HG03460 (cell line): ENCODE results near the gene TBC1D14.
"Not testable (repeated sequence)": the region's sequence is repeated elsewhere in the genome, so short reads cannot be mapped to it uniquely, and the experiment has no call there.

Source experiments
- ATAC-seq: cut with Tn5 transposase; IDR thresholded peaks from one replicate; pipeline ENCODE4 v1.9.1; 2021; ENCODE audit not compliant: unreplicated experiment

The TBC1D14 gene

GRCh38 chr4:6889736-6890324 is 19.8 kb upstream of the TBC1D14 start:
- ATAC-seq = no peak

DNA sequence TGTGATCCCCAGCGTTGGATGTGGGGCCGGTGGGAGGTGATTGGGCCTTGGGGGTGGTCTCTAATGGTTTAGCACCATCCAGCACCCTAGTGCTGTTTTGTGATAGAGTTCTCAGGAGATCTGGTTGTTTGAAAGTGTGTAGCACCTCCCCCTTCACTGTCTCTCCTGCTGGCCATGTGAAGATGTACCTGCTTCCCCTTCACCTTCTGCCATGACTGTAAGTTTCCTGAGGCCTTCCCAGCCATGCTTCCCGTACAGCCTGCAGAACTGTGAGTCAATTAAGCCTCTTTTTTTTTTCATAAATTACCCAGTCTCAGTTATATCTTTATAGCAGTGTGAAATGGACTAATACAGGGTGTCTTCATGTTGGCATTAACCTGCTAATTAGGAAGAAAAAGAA is 19.3 kb upstream of the TBC1D14 start:
- ATAC-seq = no peak

- not testable (repeated sequence) for ATAC-seq
Measured at GRCh38 chr4:6890971-6891370, 18.7 kb upstream of the TBC1D14 start.

GRCh38 chr4:6891436-6892170 is 18.0 kb upstream of the TBC1D14 start:
- ATAC-seq = no peak

GRCh38 chr4:6892190-6892908 is 17.3 kb upstream of the TBC1D14 start:
- ATAC-seq = no peak

GRCh38 chr4:6892909-6893202 is 16.8 kb upstream of the TBC1D14 start:
- no peak for ATAC-seq

DNA sequence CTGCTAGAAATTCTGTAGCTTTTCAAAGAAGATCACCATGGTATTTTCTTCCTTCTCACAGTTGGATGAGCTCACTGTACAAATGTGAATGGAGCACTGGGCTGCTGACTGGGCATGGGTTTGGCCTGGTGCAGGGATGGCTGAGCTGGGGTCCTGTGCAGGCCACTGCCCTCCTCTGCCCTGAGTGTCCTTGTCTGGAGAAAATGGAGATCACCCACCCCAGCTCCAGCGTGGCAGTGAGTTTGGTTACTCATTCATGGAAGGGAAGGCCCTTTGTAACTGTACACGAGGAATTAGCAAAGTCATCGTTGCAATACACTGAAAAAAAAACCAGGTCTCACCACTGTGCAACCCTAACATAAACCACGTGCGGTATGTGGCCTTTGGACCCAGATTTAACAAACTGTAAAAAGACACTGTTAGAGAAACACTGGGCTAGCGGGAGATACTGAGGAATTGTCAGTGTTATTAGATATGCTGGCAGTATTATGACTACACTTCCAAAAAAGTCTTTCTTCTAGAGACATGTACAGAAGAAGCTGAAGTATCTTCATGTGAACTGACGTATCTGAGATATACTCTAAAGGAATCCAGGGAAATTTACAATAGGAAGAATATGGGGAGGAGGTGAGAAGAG is 16.1 kb upstream of the TBC1D14 start:
- ATAC-seq = no peak

- no peak for ATAC-seq
Measured at GRCh38 chr4:6894086-6894478, 15.5 kb upstream of the TBC1D14 start.

DNA sequence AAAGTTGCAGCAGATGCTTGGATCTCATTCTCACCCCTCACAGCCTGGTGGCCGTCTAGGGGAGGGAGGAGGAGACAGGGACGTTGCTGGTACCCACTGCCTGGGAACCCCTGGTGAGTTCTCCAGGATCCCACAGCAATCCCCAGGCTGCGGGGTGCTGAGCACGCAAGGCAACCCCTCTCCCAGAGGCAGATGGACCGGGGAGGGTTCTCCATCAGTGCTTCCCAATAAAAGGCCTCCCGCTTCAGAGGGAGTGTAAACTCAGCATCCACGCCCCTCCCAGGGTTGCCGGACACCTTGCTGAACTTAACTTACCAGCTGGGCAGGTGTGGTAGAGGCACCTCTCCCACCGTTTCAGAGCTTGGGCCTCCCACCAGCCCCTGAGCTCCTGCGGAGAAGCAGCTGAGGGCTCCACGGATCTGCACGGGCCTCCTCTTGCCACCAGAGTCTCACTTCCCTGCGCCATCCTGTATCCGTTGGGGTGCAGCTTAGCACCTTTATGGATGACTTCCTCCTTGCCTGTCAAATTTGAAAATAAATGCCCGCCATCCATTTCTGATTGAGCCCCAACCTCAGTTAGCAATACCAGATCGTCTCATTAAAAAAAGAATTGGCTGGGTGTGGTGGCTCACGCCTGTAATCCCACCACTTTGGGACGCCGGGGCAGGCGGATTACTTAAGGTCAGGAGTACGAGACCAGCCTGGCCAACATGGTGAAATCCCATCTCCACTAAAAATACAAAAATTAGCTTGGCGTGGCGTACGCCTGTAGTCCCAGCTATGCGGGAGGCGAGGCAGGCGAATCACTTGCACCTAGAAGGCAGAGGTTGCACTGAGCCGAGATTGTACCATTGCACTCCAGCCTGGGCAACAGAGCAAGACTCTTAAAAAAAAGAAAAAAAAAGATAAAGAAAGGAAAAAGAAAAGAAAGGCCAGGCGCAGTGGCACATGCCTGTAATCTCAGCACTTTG is 14.8 kb upstream of the TBC1D14 start:
- no peak for ATAC-seq

- ATAC-seq = no peak
Measured at GRCh38 chr4:6896035-6896434, 13.6 kb upstream of the TBC1D14 start.

- no peak for ATAC-seq
Measured at GRCh38 chr4:6898763-6899162, 10.9 kb upstream of the TBC1D14 start.

- no peak for ATAC-seq
Measured at GRCh38 chr4:6900181-6900812, 9.3 kb upstream of the TBC1D14 start.

GRCh38 chr4:6900956-6901355 is 8.7 kb upstream of the TBC1D14 start:
- ATAC-seq = no peak

GRCh38 chr4:6901669-6902317 is 7.8 kb upstream of the TBC1D14 start:
- ATAC-seq = no peak

DNA sequence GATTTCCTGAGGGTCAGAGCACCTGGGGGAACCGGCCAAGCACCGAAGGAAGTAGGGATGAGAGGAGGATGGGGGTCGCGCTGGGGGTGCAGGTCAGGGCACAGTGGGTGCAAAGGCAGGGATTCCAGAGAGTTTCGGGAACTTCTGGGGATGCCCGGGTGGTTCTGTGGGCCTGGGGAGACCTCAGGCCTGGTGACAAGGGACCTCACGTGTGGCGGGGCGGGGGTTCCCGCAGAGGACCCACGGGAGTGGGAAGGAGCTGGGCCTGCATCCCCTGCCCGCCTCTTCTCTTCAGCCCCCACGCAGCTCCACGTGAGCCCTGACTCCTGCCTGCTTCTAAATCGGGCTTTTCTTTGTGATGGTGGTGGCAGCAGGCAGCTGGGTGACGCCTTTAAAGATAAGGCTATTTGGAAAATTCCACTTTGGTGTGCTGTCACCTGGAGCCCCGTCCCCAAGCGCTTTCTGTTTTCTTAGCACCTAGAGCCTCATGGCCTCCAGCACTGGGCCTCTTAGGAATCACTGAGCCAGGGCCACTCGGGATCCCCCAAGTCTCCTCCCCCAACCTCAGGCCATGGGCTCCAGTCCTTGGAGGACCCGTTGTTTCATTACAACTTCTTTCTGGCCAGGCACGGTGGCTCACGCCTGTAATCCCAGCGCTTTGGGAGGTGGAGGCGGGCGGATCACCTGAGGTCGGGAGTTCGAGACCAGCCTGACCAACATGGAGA is 7.1 kb upstream of the TBC1D14 start:
- no peak for ATAC-seq

DNA sequence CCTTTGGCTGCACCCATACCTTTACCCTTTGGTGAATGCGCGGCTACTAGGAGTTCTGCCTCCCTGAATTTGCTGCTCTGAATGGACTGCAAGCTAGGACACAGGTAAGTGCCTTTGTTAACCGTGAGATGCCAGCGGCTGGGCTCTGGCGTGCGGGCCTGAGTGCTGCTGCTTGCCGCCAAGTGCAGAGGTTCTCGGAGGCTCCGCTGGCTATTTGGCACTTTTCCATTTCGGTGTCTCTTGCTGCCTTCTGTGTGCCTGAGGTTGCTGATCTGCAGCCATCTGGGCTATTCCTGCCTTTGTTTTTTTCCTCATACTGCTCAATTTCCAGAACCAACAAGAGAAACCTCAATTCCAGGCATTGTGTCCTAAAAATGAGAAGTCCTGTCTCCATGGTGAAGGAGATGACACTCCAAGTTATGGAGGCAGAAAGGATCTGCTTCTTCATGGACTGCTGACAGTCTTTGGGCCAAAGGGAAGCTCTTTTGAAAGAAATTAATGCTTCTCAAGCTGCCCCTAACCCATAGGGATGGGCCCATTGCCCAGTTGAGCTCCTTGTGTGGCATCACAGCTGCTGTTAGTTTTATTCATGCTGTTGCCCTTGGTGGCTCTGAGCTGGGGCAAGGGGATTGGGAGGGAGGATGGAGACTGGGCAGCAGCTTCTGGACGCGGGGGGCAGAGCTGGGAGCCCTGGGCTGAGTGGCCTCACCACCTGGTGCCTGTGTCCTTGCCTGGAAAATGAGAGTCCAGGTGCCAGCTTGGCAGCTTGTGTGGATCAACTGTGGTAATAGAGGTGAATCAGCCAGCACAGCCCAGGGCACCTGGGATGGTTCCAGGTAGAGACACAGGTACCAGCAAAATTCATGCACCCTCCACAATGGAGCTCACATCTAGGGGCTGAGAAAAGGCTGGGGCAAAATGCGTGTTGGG is 3.8 kb upstream of the TBC1D14 start:
- no peak for ATAC-seq

DNA sequence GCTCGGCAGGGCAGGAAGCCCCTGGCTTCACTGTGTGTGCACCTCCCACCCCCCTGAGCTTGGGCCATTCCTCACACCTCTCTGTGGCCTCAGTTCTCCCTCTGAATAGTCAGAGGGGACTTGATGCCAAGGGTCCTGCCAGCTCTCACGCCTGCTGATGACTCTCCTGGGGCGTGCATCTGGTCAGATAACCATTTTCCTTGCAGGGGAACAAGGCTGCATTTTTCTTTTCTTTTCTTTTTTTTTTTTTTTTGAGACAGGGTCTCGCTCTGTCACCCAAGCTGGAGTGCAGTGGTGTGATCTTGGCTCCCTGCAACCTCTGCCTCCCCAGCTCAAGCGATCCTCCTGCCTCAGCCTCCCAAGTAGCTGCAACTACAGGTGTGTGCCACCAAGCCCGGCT is 3.1 kb upstream of the TBC1D14 start:
- not testable (repeated sequence) for ATAC-seq

- ATAC-seq = no peak
Measured at GRCh38 chr4:6907658-6908191, 1.9 kb upstream of the TBC1D14 start.
